ENCODE results near the gene ATG2B.

Gene ATG2B

DNA sequence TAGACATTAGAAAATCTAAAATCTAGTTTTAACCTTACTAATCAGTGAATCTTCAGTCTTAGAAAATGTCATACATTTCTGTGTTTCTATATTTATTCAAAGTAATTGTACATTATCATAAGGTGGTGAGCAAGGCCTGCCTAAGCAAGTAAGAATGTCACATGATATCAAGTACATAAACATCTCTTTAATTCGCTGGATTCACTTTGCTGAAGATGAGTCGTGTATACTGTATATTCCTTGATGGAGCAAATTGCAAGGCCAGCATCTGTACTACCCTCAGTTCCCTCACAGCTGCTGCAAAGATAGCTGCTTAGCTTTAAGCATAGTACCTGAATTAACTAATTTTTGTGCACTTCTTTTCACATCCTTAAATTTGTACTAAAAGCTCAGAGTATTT lies 20.3 kb upstream of the ATG2B start:
- H3K4me2 ChIP-seq (ENCODE audit: low read length): no peak overlapping the region
- H3K9ac ChIP-seq: no peak overlapping the region
- H3K27me3 ChIP-seq (ENCODE audit: control insufficient read depth, insufficient read depth, low read length): no peaks in the 10 kb centered on the region
- no peak for TF ChIP-seq CTCF (IDR thresholded peaks at IDR 0.05)
- H2AFZ ChIP-seq: no peak overlapping the region
- H3K27ac ChIP-seq: no peak overlapping the region
- H3K79me2 ChIP-seq: no peaks in the 10 kb centered on the region
- H3K36me3 ChIP-seq (ENCODE audit: control insufficient read depth, insufficient read depth, low read length): no peaks in the 10 kb centered on the region
- H3K9me3 ChIP-seq (ENCODE audit: control insufficient read depth, low read length): no peaks in the 10 kb centered on the region
- H3K4me3 ChIP-seq (ENCODE audit: low read depth, low read length): no peak overlapping the region
- no peaks in the 10 kb centered on the region for H3K4me1 ChIP-seq

DNA sequence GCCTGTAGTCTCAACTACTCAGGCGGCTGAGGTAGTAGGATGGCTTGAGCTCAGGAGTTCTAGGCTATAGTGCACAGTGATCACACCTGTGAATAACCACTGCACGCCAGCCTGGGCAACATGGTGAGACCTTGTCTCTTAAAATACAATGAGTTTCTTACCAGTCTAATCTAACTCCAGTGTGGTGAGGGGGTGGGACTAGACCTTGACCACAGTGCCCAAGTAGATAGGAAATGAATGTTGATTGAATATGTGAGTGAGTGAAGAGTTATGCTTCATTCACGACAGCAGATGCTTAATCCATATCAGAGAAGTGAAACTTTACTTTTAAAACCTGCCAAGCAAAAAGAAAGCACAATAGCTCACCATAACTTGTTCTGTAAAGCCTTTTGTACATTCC lies 17.6 kb upstream of the ATG2B start:
- Histone ChIP-seq H2AFZ (no peak overlapping the region), H3K4me1 (no peaks in the 10 kb centered on the region), H3K27me3 (ENCODE audit: control insufficient read depth, insufficient read depth, low read length) (no peaks in the 10 kb centered on the region), H3K27ac (no peak overlapping the region), H3K4me2 (ENCODE audit: low read length) (no peak overlapping the region), H3K9ac (no peak overlapping the region), H3K4me3 (ENCODE audit: low read depth, low read length) (no peak overlapping the region), H3K9me3 (ENCODE audit: control insufficient read depth, low read length) (no peaks in the 10 kb centered on the region), H3K36me3 (ENCODE audit: control insufficient read depth, insufficient read depth, low read length) (no peaks in the 10 kb centered on the region), H3K79me2 (no peaks in the 10 kb centered on the region)
- no peak for TF ChIP-seq CTCF (IDR thresholded peaks at IDR 0.05)

GRCh38 chr14:96376093-96376492 lies 13.0 kb upstream of the ATG2B start:
- Histone ChIP-seq H3K9me3 (ENCODE audit: control insufficient read depth, low read length) (no peaks in the 10 kb centered on the region), H3K4me1 (no peaks in the 10 kb centered on the region), H3K36me3 (ENCODE audit: control insufficient read depth, insufficient read depth, low read length) (no peaks in the 10 kb centered on the region), H3K27ac (no peak overlapping the region), H2AFZ (no peak overlapping the region), H3K4me3 (ENCODE audit: low read depth, low read length) (no peak overlapping the region), H3K27me3 (ENCODE audit: control insufficient read depth, insufficient read depth, low read length) (no peaks in the 10 kb centered on the region), H3K79me2 (peaks cover 3% of the 10 kb centered on the region), H3K9ac (no peak overlapping the region), H3K4me2 (ENCODE audit: low read length) (no peak overlapping the region)
- TF ChIP-seq CTCF (IDR thresholded peaks at IDR 0.05): no peak

GRCh38 chr14:96373538-96373937 lies 10.4 kb upstream of the ATG2B start:
- no peak for TF ChIP-seq CTCF (IDR thresholded peaks at IDR 0.05)
- Histone ChIP-seq H3K4me1 (no peaks in the 10 kb centered on the region), H3K27ac (no peak overlapping the region)

DNA sequence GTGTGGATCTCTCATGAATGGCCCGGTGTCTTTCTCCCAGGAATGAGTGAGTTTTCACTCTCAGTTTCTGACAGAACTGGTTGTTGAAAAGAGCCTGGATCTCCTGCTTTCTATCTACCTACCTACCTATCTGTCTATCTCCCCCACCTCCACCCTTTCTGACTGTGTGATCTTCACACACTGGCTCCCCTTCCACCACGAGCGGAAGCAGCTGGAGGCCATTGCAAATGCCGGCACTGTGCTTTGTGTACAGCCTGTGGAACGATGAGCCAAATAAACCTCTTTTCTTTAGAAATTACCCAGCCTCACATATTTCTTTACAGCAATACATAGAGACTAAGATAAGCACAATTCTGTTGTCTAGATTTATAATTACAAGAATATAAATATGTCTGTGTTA lies 7.4 kb upstream of the ATG2B start:
- H3K27me3 ChIP-seq (ENCODE audit: control insufficient read depth, insufficient read depth, low read length): no peaks in the 10 kb centered on the region
- no peak overlapping the region for H2AFZ ChIP-seq
- H3K9me3 ChIP-seq (ENCODE audit: control insufficient read depth, low read length): no peaks in the 10 kb centered on the region
- no peak for TF ChIP-seq CTCF (IDR thresholded peaks at IDR 0.05)
- H3K79me2 ChIP-seq: peaks cover 17% of the 10 kb centered on the region
- no peak overlapping the region for H3K27ac ChIP-seq
- no peak overlapping the region for H3K4me2 ChIP-seq (ENCODE audit: low read length)
- no peaks in the 10 kb centered on the region for H3K36me3 ChIP-seq (ENCODE audit: control insufficient read depth, insufficient read depth, low read length)
- H3K9ac ChIP-seq: no peak overlapping the region
- H3K4me3 ChIP-seq (ENCODE audit: low read depth, low read length): no peak overlapping the region
- no peaks in the 10 kb centered on the region for H3K4me1 ChIP-seq

More at GRCh38 chr14:96373538-96373937, 10.4 kb upstream of the ATG2B start:
- Histone ChIP-seq H3K9ac (no peak overlapping the region), H3K27me3 (ENCODE audit: control insufficient read depth, insufficient read depth, low read length) (no peaks in the 10 kb centered on the region), H2AFZ (no peak overlapping the region), H3K9me3 (ENCODE audit: control insufficient read depth, low read length) (no peaks in the 10 kb centered on the region), H3K4me3 (ENCODE audit: low read depth, low read length) (no peak overlapping the region), H3K36me3 (ENCODE audit: control insufficient read depth, insufficient read depth, low read length) (no peaks in the 10 kb centered on the region), H3K79me2 (peaks cover 12% of the 10 kb centered on the region), H3K4me2 (ENCODE audit: low read length) (no peak overlapping the region)

All from parathyroid adenoma (tissue), 2 donors.